H1 (cell line): ENCODE data around the gene LYRM4. TPM values are rescaled to one million over a fixed set of nuclear protein-coding genes. Genes with fewer than 3 reads are reported as not detected.

Experiments
- BACH1 ChIP-seq: IDR thresholded peaks from 2 replicates; pipeline ENCODE4 v1.6.1; 2012; ENCODE audit warnings: low read length, improper control_type of control experiment
- CBX8 ChIP-seq: fragments of 300-800, 300-1000 bp; sonication (generic); IDR thresholded peaks from 2 replicates; pipeline ENCODE4 v1.7.1; 2016; ENCODE audit warnings: low read depth, low read length, borderline replicate concordance
- EZH2 ChIP-seq: fragments of 200-600 bp; sonication (generic); IDR thresholded peaks from 2 replicates; pipeline ENCODE4 v1.7.1; 2012; ENCODE audit warnings: low read depth, mild to moderate bottlenecking, moderate library complexity, low read length, inconsistent platforms; ENCODE audit not compliant: severe bottlenecking
- GTF2F1 ChIP-seq: IDR thresholded peaks from 2 replicates; pipeline ENCODE4 v1.6.1; 2012; ENCODE audit warnings: low read depth, low read length, improper control_type of control experiment, borderline replicate concordance
- POLR2A ChIP-seq, 2 experiments: IDR thresholded peaks; 1 replicate in 1 of 2; 2 replicates in 1 of 2; pipeline ENCODE4 v1.6.1; 2011; ENCODE audit warnings: low read depth in 2 of 2, low read length in 2 of 2, mild to moderate bottlenecking in 2 of 2; ENCODE audit errors: control extremely low read depth in 1 of 2
- POLR2AphosphoS5 ChIP-seq: IDR thresholded peaks from 2 replicates; pipeline ENCODE4 v1.6.1; 2011; ENCODE audit warnings: low read depth, low read length
- SIRT6 ChIP-seq: IDR thresholded peaks from one replicate; pipeline ENCODE4 v1.7.1; 2012; ENCODE audit warnings: low read length, inconsistent platforms
- SIX5 ChIP-seq: IDR thresholded peaks from 2 replicates; pipeline ENCODE4 v1.6.1; 2011; ENCODE audit warnings: mild to moderate bottlenecking, low read depth, low read length
- TAF1 ChIP-seq: IDR thresholded peaks from 2 replicates; pipeline ENCODE4 v1.6.1; 2011; ENCODE audit warnings: mild to moderate bottlenecking, low read depth, low read length
- TEAD4 ChIP-seq: IDR thresholded peaks from 2 replicates; pipeline ENCODE4 v1.6.1; 2012; ENCODE audit warnings: low read depth, low read length, inconsistent platforms, mixed read lengths
- ZNF274 ChIP-seq: IDR thresholded peaks from 2 replicates; pipeline ENCODE4 v1.7.0; 2012; ENCODE audit warnings: low read length, borderline replicate concordance; ENCODE audit errors: extremely low read depth
- polyA plus RNA-seq, 7 experiments: library from polyadenylated mRNA; depleted of rRNA in 3 of 7; stranded (reverse) in 5 of 7; unstranded in 2 of 7; fragments of >200 nt in 5 of 7; fragments of 200-250 nt in 2 of 7; gene quantifications; 1 replicate in 5 of 7; 2 replicates in 1 of 7; 4 replicates in 1 of 7; pipeline versions ENCODE4 v1.2.1 to v1.2.3, GENCODE V29; 2011 to 2013; ENCODE audit warnings: missing spikeins in 2 of 7, mixed read lengths in 2 of 7
- total RNA-seq: library from RNA; stranded (reverse); fragmentation: NEBNext Ultra II Directional; extraction: Animal tissue kit (Norgen Biotek cat#: 25700); gene quantifications from 2 replicates; pipeline ENCODE4 v1.2.1, GENCODE V29; 2021
- TF ChIP-seq, protein P1 (sequence below): fragments of 300-600 bp; sonication (generic); IDR thresholded peaks from 2 replicates; pipeline ENCODE4 v1.7.1; 2012; ENCODE audit warnings: low read length, moderate library complexity, mild to moderate bottlenecking, inconsistent platforms; ENCODE audit not compliant: insufficient replicate concordance
- TF ChIP-seq, protein P2 (sequence below): IDR thresholded peaks from 2 replicates; pipeline ENCODE4 v1.6.1; 2012; ENCODE audit warnings: inconsistent platforms

Gene LYRM4
- total and polyA plus RNA-seq, 2 of the 8 experiments (the other 6 are each of a cell fraction or from before 2014, with no cell fraction given) = 56.6 to 62.8 TPM

GRCh38 chr6:5083307-5083583, 177.5 kb downstream of the LYRM4 start (continued):
- TF ChIP-seq, protein P1, sequence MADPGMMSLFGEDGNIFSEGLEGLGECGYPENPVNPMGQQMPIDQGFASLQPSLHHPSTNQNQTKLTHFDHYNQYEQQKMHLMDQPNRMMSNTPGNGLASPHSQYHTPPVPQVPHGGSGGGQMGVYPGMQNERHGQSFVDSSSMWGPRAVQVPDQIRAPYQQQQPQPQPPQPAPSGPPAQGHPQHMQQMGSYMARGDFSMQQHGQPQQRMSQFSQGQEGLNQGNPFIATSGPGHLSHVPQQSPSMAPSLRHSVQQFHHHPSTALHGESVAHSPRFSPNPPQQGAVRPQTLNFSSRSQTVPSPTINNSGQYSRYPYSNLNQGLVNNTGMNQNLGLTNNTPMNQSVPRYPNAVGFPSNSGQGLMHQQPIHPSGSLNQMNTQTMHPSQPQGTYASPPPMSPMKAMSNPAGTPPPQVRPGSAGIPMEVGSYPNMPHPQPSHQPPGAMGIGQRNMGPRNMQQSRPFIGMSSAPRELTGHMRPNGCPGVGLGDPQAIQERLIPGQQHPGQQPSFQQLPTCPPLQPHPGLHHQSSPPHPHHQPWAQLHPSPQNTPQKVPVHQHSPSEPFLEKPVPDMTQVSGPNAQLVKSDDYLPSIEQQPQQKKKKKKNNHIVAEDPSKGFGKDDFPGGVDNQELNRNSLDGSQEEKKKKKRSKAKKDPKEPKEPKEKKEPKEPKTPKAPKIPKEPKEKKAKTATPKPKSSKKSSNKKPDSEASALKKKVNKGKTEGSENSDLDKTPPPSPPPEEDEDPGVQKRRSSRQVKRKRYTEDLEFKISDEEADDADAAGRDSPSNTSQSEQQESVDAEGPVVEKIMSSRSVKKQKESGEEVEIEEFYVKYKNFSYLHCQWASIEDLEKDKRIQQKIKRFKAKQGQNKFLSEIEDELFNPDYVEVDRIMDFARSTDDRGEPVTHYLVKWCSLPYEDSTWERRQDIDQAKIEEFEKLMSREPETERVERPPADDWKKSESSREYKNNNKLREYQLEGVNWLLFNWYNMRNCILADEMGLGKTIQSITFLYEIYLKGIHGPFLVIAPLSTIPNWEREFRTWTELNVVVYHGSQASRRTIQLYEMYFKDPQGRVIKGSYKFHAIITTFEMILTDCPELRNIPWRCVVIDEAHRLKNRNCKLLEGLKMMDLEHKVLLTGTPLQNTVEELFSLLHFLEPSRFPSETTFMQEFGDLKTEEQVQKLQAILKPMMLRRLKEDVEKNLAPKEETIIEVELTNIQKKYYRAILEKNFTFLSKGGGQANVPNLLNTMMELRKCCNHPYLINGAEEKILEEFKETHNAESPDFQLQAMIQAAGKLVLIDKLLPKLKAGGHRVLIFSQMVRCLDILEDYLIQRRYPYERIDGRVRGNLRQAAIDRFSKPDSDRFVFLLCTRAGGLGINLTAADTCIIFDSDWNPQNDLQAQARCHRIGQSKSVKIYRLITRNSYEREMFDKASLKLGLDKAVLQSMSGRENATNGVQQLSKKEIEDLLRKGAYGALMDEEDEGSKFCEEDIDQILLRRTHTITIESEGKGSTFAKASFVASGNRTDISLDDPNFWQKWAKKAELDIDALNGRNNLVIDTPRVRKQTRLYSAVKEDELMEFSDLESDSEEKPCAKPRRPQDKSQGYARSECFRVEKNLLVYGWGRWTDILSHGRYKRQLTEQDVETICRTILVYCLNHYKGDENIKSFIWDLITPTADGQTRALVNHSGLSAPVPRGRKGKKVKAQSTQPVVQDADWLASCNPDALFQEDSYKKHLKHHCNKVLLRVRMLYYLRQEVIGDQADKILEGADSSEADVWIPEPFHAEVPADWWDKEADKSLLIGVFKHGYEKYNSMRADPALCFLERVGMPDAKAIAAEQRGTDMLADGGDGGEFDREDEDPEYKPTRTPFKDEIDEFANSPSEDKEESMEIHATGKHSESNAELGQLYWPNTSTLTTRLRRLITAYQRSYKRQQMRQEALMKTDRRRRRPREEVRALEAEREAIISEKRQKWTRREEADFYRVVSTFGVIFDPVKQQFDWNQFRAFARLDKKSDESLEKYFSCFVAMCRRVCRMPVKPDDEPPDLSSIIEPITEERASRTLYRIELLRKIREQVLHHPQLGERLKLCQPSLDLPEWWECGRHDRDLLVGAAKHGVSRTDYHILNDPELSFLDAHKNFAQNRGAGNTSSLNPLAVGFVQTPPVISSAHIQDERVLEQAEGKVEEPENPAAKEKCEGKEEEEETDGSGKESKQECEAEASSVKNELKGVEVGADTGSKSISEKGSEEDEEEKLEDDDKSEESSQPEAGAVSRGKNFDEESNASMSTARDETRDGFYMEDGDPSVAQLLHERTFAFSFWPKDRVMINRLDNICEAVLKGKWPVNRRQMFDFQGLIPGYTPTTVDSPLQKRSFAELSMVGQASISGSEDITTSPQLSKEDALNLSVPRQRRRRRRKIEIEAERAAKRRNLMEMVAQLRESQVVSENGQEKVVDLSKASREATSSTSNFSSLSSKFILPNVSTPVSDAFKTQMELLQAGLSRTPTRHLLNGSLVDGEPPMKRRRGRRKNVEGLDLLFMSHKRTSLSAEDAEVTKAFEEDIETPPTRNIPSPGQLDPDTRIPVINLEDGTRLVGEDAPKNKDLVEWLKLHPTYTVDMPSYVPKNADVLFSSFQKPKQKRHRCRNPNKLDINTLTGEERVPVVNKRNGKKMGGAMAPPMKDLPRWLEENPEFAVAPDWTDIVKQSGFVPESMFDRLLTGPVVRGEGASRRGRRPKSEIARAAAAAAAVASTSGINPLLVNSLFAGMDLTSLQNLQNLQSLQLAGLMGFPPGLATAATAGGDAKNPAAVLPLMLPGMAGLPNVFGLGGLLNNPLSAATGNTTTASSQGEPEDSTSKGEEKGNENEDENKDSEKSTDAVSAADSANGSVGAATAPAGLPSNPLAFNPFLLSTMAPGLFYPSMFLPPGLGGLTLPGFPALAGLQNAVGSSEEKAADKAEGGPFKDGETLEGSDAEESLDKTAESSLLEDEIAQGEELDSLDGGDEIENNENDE = no peak
- TF ChIP-seq CBX8 = no peak
- TF ChIP-seq SIX5 = no peak
- no peak for TF ChIP-seq POLR2AphosphoS5
- TF ChIP-seq GTF2F1 = no peak
- no peak for TF ChIP-seq SIRT6
- no peak for TF ChIP-seq BACH1
- TF ChIP-seq EZH2 = no peak
- no peak for TF ChIP-seq ZNF274
- TF ChIP-seq, protein P2, sequence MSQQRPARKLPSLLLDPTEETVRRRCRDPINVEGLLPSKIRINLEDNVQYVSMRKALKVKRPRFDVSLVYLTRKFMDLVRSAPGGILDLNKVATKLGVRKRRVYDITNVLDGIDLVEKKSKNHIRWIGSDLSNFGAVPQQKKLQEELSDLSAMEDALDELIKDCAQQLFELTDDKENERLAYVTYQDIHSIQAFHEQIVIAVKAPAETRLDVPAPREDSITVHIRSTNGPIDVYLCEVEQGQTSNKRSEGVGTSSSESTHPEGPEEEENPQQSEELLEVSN = no peak
- TF ChIP-seq TEAD4 = no peak
- TF ChIP-seq POLR2A (IDR thresholded peaks at IDR 0.05; ENCODE audit: control extremely low read depth in 1 of 2, low read depth in 2 of 2, low read length in 2 of 2) = no peak
- no peak for TF ChIP-seq TAF1
- TF ChIP-seq, all 59 proteins: peak for 0
